SK-N-SH treated with all-trans-retinoic acid at 6 μM for 48 hours (cell line): ENCODE data around the gene S100A2.
"Not testable (repeated sequence)": the region's sequence is repeated elsewhere in the genome, so short reads cannot be mapped to it uniquely, and the experiment has no call there.

Experiments
- ATAC-seq: fragments of 200-7000 bp; cut with Tn5 transposase; 3 replicates; pipeline ENCODE4 v1.9.1; 2020; ENCODE audit warnings: mild to moderate bottlenecking, moderate library complexity
- ARNTL ChIP-seq: fragments of 450-650 bp; formaldehyde crosslinking; IDR thresholded peaks from 2 replicates; pipeline ENCODE4 v1.5.0; 2020; ENCODE audit warnings: low read depth, mild to moderate bottlenecking, moderate library complexity, borderline replicate concordance
- BACH2 ChIP-seq: fragments of 250-450 bp; sonication (Bioruptor Pico); IDR thresholded peaks from 2 replicates; pipeline ENCODE4 v1.9.0; 2021; ENCODE audit warnings: mild to moderate bottlenecking, borderline replicate concordance
- CREB5 ChIP-seq: fragments of 250-450 bp; sonication (Bioruptor Pico); IDR thresholded peaks from 2 replicates; pipeline ENCODE4 v1.5.1; 2020; ENCODE audit warnings: low read depth, mild to moderate bottlenecking, moderate library complexity
- CSDC2 ChIP-seq: fragments of 250-450 bp; sonication (Bioruptor Pico); IDR thresholded peaks from 2 replicates; pipeline ENCODE4 v1.5.0; 2020; ENCODE audit warnings: mild to moderate bottlenecking, moderate library complexity
- CSRNP3 ChIP-seq: fragments of 250-450 bp; sonication (Bioruptor Pico); IDR thresholded peaks from 2 replicates; pipeline ENCODE4 v1.5.1; 2021; ENCODE audit warnings: mild to moderate bottlenecking, moderate library complexity
- ESRRG ChIP-seq: fragments of 250-450 bp; sonication (Bioruptor Pico); IDR thresholded peaks from 2 replicates; pipeline ENCODE4 v1.6.1; 2021; ENCODE audit warnings: mild to moderate bottlenecking
- GLIS3 ChIP-seq: fragments of 250-450 bp; sonication (Bioruptor Pico); IDR thresholded peaks from 2 replicates; pipeline ENCODE4 v1.5.0; 2020; ENCODE audit warnings: mild to moderate bottlenecking, moderate library complexity
- ISL1 ChIP-seq: fragments of 250-450 bp; sonication (Bioruptor Pico); IDR thresholded peaks from 2 replicates; pipeline ENCODE4 v2.1.2; 2022; ENCODE audit warnings: mild to moderate bottlenecking, moderate library complexity
- PATZ1 ChIP-seq: fragments of 250-450 bp; sonication (Bioruptor Pico); IDR thresholded peaks from 2 replicates; pipeline ENCODE4 v1.8.0; 2020; ENCODE audit warnings: mild to moderate bottlenecking, moderate library complexity, borderline replicate concordance
- POU6F1 ChIP-seq: fragments of 250-450 bp; sonication (Bioruptor Pico); IDR thresholded peaks from 2 replicates; pipeline ENCODE4 v1.8.0; 2021; ENCODE audit warnings: low read depth, mild to moderate bottlenecking, moderate library complexity, borderline replicate concordance
- RARB ChIP-seq: fragments of 250-450 bp; sonication (Bioruptor Pico); IDR thresholded peaks from 2 replicates; pipeline ENCODE4 v1.8.0; 2021; ENCODE audit warnings: mild to moderate bottlenecking, moderate library complexity
- SNAI2 ChIP-seq: fragments of 250-450 bp; sonication (Bioruptor Pico); IDR thresholded peaks from 2 replicates; pipeline ENCODE4 v1.5.0; 2020; ENCODE audit warnings: mild to moderate bottlenecking, moderate library complexity
- TCF4 ChIP-seq: fragments of 250-450 bp; sonication (Bioruptor Pico); IDR thresholded peaks from 2 replicates; pipeline ENCODE4 v1.8.0; 2021; ENCODE audit warnings: mild to moderate bottlenecking, moderate library complexity, borderline replicate concordance
- TOX ChIP-seq: fragments of 250-450 bp; sonication (Bioruptor Pico); IDR thresholded peaks from 2 replicates; pipeline ENCODE4 v1.8.0; 2021; ENCODE audit warnings: mild to moderate bottlenecking, moderate library complexity, borderline replicate concordance
- TSHZ2 ChIP-seq: fragments of 250-450 bp; sonication (Bioruptor Pico); IDR thresholded peaks from 2 replicates; pipeline ENCODE4 v1.5.0; 2020; ENCODE audit warnings: mild to moderate bottlenecking, moderate library complexity
- ZC3H10 ChIP-seq: fragments of 250-450 bp; sonication (Bioruptor Pico); IDR thresholded peaks from 2 replicates; pipeline ENCODE4 v1.5.1; 2021; ENCODE audit warnings: mild to moderate bottlenecking, moderate library complexity
- ZFP3 ChIP-seq: fragments of 250-450 bp; sonication (Bioruptor Pico); IDR thresholded peaks from 2 replicates; pipeline ENCODE4 v1.5.0; 2020; ENCODE audit warnings: mild to moderate bottlenecking, moderate library complexity
- ZNF565 ChIP-seq: fragments of 450-650 bp; formaldehyde crosslinking; conservative IDR thresholded peaks from 2 replicates; pipeline ENCODE4 v1.5.0; 2020; ENCODE audit warnings: low read depth, mild to moderate bottlenecking, moderate library complexity

S100A2 gene

GRCh38 chr1:153597206-153597605 lies 31.6 kb upstream of the S100A2 start (continued):
- no peak for TF ChIP-seq CSRNP3

GRCh38 chr1:153592748-153593147 lies 27.1 kb upstream of the S100A2 start:
- TF ChIP-seq CREB5 (CRISPR knock-in tag) (no peak), PATZ1 (CRISPR knock-in tag) (no peak), ARNTL (CRISPR knock-in tag) (no peak), TCF4 (CRISPR knock-in tag) (no peak), ISL1 (CRISPR knock-in tag) (no peak), CSDC2 (CRISPR knock-in tag) (no peak), ESRRG (CRISPR knock-in tag) (no peak), ZNF565 (no peak), TSHZ2 (CRISPR knock-in tag) (no peak), ZFP3 (CRISPR knock-in tag) (no peak), RARB (CRISPR knock-in tag) (no peak), GLIS3 (CRISPR knock-in tag) (no peak), SNAI2 (CRISPR knock-in tag) (no peak), TOX (CRISPR knock-in tag) (no peak), BACH2 (CRISPR knock-in tag) (no peak), POU6F1 (CRISPR knock-in tag) (no peak), CSRNP3 (no peak), ZC3H10 (no peak)
- no peak for ATAC-seq

- no peak for ATAC-seq
- TF ChIP-seq TSHZ2 (CRISPR knock-in tag) (no peak), ZNF565 (no peak), ZFP3 (CRISPR knock-in tag) (no peak), RARB (CRISPR knock-in tag) (no peak), TOX (CRISPR knock-in tag) (no peak)
Measured at GRCh38 chr1:153588482-153588881, 22.8 kb upstream of the S100A2 start.

- ATAC-seq: not testable (repeated sequence)
Measured at GRCh38 chr1:153588033-153588432, 22.4 kb upstream of the S100A2 start.
